ENCODE measurements around the gene SAFB.

GRCh38 chr19:5700455-5701092 lies 77.7 kb downstream of the SAFB start:
- TF ChIP-seq CTCF (IDR thresholded peaks at IDR 0.05) (no peak), POLR2A (IDR thresholded peaks at IDR 0.05) (no peak), EP300 (IDR thresholded peaks at IDR 0.05; ENCODE audit: low read depth) (no peak), POLR2AphosphoS5 (IDR thresholded peaks at IDR 0.05) (no peak)

Data from transverse colon (tissue), 4 donors.